CD14-positive monocyte (primary cell): ENCODE results near the gene NUP50. TPM values are rescaled to one million over a fixed set of nuclear protein-coding genes. Genes with fewer than 3 reads are reported as not detected.

ENCODE experiments used
- DNase-seq, 3 donors: peaks; one replicate each; pipeline ENCODE4 v3.0.0-alpha.2; 2011 to 2022
- H2AFZ ChIP-seq: 2 replicates; pipeline ENCODE4 v1.6.0; 2012; ENCODE audit warnings: mild to moderate bottlenecking, low read depth, low read length, inconsistent platforms; ENCODE audit not compliant: insufficient read depth, poor library complexity, severe bottlenecking
- H3K27ac ChIP-seq, 2 donors: 1 replicate in 1 of 2; 2 replicates in 1 of 2; pipeline ENCODE4 v1.5.1; 2012 to 2013; ENCODE audit warnings: low read length in 2 of 2, control low read depth in 1 of 2, inconsistent platforms in 1 of 2, low read depth in 1 of 2, mild to moderate bottlenecking in 1 of 2
- H3K27me3 ChIP-seq, 2 donors: one replicate each; pipeline versions ENCODE4 v1.6.0 to v1.6.1; 2011 to 2013; ENCODE audit warnings: low read length in 2 of 2; ENCODE audit not compliant: control insufficient read depth in 2 of 2, insufficient read depth in 2 of 2
- H3K36me3 ChIP-seq, 2 donors: replicated peaks in 1 of 2; 1 replicate in 1 of 2; 2 replicates in 1 of 2; pipeline versions ENCODE4 v1.5.1 to v1.6.1; 2012 to 2013; ENCODE audit warnings: low read length in 2 of 2, control low read depth in 1 of 2, inconsistent platforms in 1 of 2, mild to moderate bottlenecking in 1 of 2; ENCODE audit not compliant: insufficient read depth in 2 of 2, control insufficient read depth in 1 of 2
- H3K4me1 ChIP-seq, 2 donors: 1 replicate in 1 of 2; 2 replicates in 1 of 2; pipeline versions ENCODE4 v1.5.1 to v1.6.1; 2012 to 2013; ENCODE audit warnings: low read length in 2 of 2, control low read depth in 1 of 2, inconsistent platforms in 1 of 2, mild to moderate bottlenecking in 1 of 2, moderate library complexity in 1 of 2; ENCODE audit not compliant: insufficient read depth in 2 of 2, control insufficient read depth in 1 of 2
- H3K4me2 ChIP-seq: replicated peaks from 2 replicates; pipeline ENCODE3; 2012; ENCODE audit warnings: low read length, moderate library complexity, mild to moderate bottlenecking; ENCODE audit not compliant: poor library complexity, severe bottlenecking; ENCODE audit errors: extremely low read depth
- H3K4me3 ChIP-seq, 3 experiments: fragments of 200-600 bp in 1 of 3; sonication (generic) in 1 of 3; replicated peaks in 1 of 3; 1 replicate in 2 of 3; 2 replicates in 1 of 3; pipeline ENCODE4 v1.5.1; 2011 to 2013; ENCODE audit warnings: low read length in 3 of 3, mild to moderate bottlenecking in 3 of 3, control low read depth in 2 of 3, low read depth in 2 of 3, inconsistent platforms in 1 of 3, moderate library complexity in 1 of 3
- H3K79me2 ChIP-seq: 2 replicates; pipeline ENCODE4 v1.6.0; 2012; ENCODE audit warnings: mild to moderate bottlenecking, control low read depth, inconsistent platforms, low read length, moderate library complexity; ENCODE audit not compliant: insufficient read depth
- H3K9ac ChIP-seq: 2 replicates; pipeline ENCODE4 v1.6.0; 2017; ENCODE audit warnings: low read length, mild to moderate bottlenecking; ENCODE audit not compliant: insufficient read depth, poor library complexity, severe bottlenecking
- H3K9me3 ChIP-seq, 2 donors: replicated peaks in 1 of 2; 1 replicate in 1 of 2; 2 replicates in 1 of 2; pipeline versions ENCODE4 v1.5.1 to v1.6.1; 2012 to 2013; ENCODE audit warnings: low read length in 2 of 2, control low read depth in 1 of 2; ENCODE audit not compliant: control insufficient read depth in 1 of 2, insufficient read depth in 1 of 2
- H4K20me1 ChIP-seq: 2 replicates; pipeline ENCODE4 v1.6.0; 2012; ENCODE audit warnings: mild to moderate bottlenecking, low read length, control low read depth, moderate library complexity; ENCODE audit not compliant: insufficient read depth
- H3K27ac Mint-ChIP-seq, 7 donors: one replicate each; pipeline ENCODE4 v1.8.0; 2020; ENCODE audit warnings: mild to moderate bottlenecking in 7 of 7, mixed read lengths in 7 of 7, moderate library complexity in 6 of 7, inconsistent platforms in 2 of 7
- H3K27me3 Mint-ChIP-seq, 3 donors: one replicate each; pipeline ENCODE4 v1.8.0; 2021 to 2022; ENCODE audit warnings: low read depth in 3 of 3, mild to moderate bottlenecking in 3 of 3, mixed read lengths in 3 of 3, moderate library complexity in 3 of 3, inconsistent platforms in 1 of 3
- H3K36me3 Mint-ChIP-seq, 2 donors: one replicate each; pipeline ENCODE4 v1.8.0; 2020; ENCODE audit warnings: mixed read lengths in 2 of 2, inconsistent platforms in 1 of 2, mild to moderate bottlenecking in 1 of 2
- H3K4me1 Mint-ChIP-seq: one replicate; pipeline ENCODE4 v1.8.0; 2020; ENCODE audit warnings: mild to moderate bottlenecking, mixed read lengths
- H3K4me3 Mint-ChIP-seq, 2 donors: one replicate each; pipeline ENCODE4 v1.8.0; 2020; ENCODE audit warnings: mild to moderate bottlenecking in 2 of 2, mixed read lengths in 2 of 2, moderate library complexity in 1 of 2
- H3K9me3 Mint-ChIP-seq, 7 donors: one replicate each; pipeline ENCODE4 v1.8.0; 2020 to 2022; ENCODE audit warnings: mixed read lengths in 7 of 7, mild to moderate bottlenecking in 6 of 7, moderate library complexity in 6 of 7, inconsistent platforms in 2 of 7
- WGBS: methylation state at CpG from one replicate; pipeline ENCODE4 v1.1.5; 2013; ENCODE audit warnings: missing lambda C conversion rate; ENCODE audit not compliant: insufficient coverage; 5-methylcytosine and 5-hydroxymethylcytosine counted together
- intact Hi-C, 2 donors: fragments of 100-400 bp; cut with micrococcal nuclease; formaldehyde crosslinking; loops; one replicate each; pipeline versions ENCODE4 v1.15.0 to v1.15.1; 2023
- polyA plus RNA-seq, 3 donors: library from polyadenylated mRNA; depleted of rRNA in 1 of 3; unstranded in 2 of 3; stranded (reverse) in 1 of 3; fragments of 300-500 nt in 2 of 3; fragments of >200 nt in 1 of 3; fragmentation: Illumina TruSeq in 2 of 3; gene quantifications; 1 replicate in 2 of 3; 2 replicates in 1 of 3; pipeline ENCODE4 v1.2.3, GENCODE V29; 2012 to 2021
- small RNA-seq: library from RNA; depleted of rRNA; stranded (forward); fragments of <200 nt; gene quantifications from one replicate; pipeline ENCODE3, GENCODE V24; 2012; ENCODE audit warnings: low read depth; ENCODE audit not compliant: insufficient read length
- TF ChIP-seq, protein P1 (sequence below): fragments of 200-600 bp; IDR thresholded peaks from one replicate; pipeline ENCODE4 v1.8.0; 2022; ENCODE audit warnings: antibody characterized with exemption, mild to moderate bottlenecking

The NUP50 gene
- polyA plus RNA-seq, 3 donors = 23.4 to 28.4 (median 26.9) TPM

DNA sequence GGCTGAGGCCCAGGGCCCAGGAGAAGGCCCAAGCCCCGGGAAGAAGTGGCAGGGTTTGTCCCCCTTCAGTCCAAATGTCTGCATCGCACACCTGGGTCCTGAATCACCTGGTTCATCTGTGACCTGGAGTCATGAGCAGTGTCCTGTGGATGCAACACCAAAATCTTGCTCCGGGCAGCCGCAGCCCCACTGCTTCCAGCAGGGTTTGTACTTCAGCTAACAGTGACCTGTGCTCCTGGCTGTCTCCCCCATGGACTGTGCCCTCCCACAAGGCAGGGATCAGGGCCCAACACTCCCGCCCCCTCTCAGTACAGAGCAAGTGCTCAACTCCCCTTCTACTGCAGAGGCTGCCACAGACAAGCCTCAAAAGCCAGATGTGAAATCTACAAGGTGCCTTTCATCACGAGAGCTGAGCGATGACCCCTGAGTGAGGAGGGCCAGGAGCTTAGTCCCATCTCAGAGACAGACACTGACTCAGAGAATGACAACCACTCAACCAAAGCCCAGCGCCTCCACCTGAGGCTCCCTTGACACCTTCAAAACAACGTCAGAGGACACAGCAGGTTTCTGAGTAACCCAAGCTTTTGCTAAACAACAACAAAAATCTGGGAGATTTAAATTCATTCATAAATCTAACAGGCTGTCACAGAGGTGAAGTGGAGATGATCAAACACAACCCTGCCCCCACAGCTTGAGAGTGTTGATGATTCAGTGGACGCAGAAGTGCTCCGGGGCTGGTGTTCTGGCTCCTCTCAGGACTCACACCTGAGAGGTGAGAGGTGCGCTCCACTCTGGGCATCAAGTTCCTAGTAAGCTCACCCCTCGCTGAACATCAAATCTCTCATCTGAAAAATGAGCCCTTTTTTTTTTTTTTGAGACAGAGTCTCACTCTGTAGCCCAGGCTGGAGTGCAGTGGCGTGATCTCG lies 73.6 kb downstream of the NUP50 start:
- intact Hi-C loops = no loop called here

More for the DNA sequence above, 73.6 kb downstream of the NUP50 start:
- H3K27me3 ChIP-seq = no peaks in the 10 kb centered on the region
- Mint-ChIP-seq H3K9me3 (no peaks in the 10 kb centered on the region), H3K27me3 (peaks cover 0 to 6% (median 0%) of the 10 kb centered on the region in 3 donors), H3K36me3 (peaks cover 40 to 65% of the 10 kb centered on the region in 2 donors), H3K4me1 (peaks cover 87% of the 10 kb centered on the region), H3K4me3 (peak overlapping the region; percentile 16 to 39), H3K27ac (peak overlapping the region in 6 of 7 donors; percentile 45 to 89 (median 64))
- H3K4me1 ChIP-seq = peaks cover 79 to 88% of the 10 kb centered on the region in 2 donors
- H2AFZ ChIP-seq = no peak overlapping the region
- H3K9ac ChIP-seq = peak overlapping the region; percentile 18
- no peak for DNase-seq
- H3K9me3 ChIP-seq = no peaks in the 10 kb centered on the region
- TF ChIP-seq, protein P1, sequence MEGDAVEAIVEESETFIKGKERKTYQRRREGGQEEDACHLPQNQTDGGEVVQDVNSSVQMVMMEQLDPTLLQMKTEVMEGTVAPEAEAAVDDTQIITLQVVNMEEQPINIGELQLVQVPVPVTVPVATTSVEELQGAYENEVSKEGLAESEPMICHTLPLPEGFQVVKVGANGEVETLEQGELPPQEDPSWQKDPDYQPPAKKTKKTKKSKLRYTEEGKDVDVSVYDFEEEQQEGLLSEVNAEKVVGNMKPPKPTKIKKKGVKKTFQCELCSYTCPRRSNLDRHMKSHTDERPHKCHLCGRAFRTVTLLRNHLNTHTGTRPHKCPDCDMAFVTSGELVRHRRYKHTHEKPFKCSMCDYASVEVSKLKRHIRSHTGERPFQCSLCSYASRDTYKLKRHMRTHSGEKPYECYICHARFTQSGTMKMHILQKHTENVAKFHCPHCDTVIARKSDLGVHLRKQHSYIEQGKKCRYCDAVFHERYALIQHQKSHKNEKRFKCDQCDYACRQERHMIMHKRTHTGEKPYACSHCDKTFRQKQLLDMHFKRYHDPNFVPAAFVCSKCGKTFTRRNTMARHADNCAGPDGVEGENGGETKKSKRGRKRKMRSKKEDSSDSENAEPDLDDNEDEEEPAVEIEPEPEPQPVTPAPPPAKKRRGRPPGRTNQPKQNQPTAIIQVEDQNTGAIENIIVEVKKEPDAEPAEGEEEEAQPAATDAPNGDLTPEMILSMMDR = no peak
- peaks cover 92% of the 10 kb centered on the region for H3K79me2 ChIP-seq
- H3K4me3 ChIP-seq = peak overlapping the region in 1 of 3 experiments; percentile 72
- 88% methylated on average over 10 of the region's 15 CpGs for WGBS
- peaks cover 30 to 43% of the 10 kb centered on the region in 2 donors for H3K36me3 ChIP-seq
- H3K4me2 ChIP-seq = peak overlapping the region; percentile 84
- peak overlapping the region; percentile 76 to 98 for H3K27ac ChIP-seq
- H4K20me1 ChIP-seq = peaks cover 78% of the 10 kb centered on the region

Small RNAs within 50 kb of the gene (small RNA-seq; reads per million reads assigned to genes)
- not detected for gene MIR1249

Other genes starting within 250 kb of the NUP50 start
- gene PHF21B, start 153.9 kb upstream of the NUP50 start, polyA plus RNA-seq = not detected
- gene KIAA0930, start 77.0 kb downstream of the NUP50 start, polyA plus RNA-seq = 10 to 100 TPM; 14.0 to 89.1 (median 15.6) TPM
- gene UPK3A, start 121.0 kb downstream of the NUP50 start, polyA plus RNA-seq = 10 to 100 TPM in 2 of 3 donors, 1 to 10 TPM in 1; 6.0 to 19.0 (median 14.0) TPM
- gene FAM118A, start 146.0 kb downstream of the NUP50 start, polyA plus RNA-seq = 100 to 1,000 TPM in 1 of 3 donors, 10 to 100 TPM in 2; 20.0 to 423 (median 27.9) TPM
- not detected for gene SMC1B, start 249.7 kb downstream of the NUP50 start, polyA plus RNA-seq
- not detected for gene RIBC2, start 249.8 kb downstream of the NUP50 start, polyA plus RNA-seq